ENCODE measurements around the gene IFITM10. TPM values are rescaled to one million over a fixed set of nuclear protein-coding genes. Genes with fewer than 3 reads are reported as not detected.

IFITM10 gene
- total and polyA plus RNA-seq, 10 of the 15 experiments (the other 5 are each of a cell fraction or from before 2014, with no cell fraction given): 0.04 to 0.27 TPM; not detected in 8

DNA sequence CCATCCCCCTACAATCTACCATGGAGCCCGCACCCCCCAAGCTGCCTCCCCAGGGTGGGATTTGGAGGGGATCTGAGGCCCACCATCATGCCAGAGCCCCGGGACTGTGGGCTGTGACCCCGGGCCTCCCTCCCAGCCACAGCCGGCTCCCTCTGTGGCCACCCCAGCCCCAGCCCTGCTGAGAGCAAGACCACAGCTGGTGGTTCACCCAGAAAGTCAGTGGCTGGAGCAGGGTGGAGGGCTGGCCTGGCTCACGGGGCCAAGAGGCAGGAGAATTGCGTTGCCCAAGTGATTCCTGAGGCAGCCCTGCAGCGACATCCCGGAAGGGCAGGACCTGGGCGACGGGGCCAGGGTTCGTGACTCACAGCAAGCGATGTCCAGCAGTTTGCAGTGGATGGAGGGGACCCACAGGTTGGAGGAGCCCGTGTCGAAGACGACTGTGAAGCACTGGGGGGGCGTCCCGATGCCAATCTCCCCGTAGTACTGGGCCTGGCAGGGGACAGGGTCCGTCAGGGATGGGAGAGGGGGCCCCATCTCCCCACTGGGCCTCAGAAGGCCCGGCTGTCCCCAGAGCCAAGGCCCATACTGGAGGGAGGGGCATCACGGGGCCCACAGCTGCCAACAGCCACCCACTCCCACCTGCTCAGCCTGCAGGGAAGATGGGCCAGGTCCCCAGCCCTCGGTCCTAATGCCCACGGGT is 8.9 kb upstream of the IFITM10 start:
- intact Hi-C loops (cut with micrococcal nuclease; ENCODE audit: unreplicated experiment): no loop called here
- H3K79me2 ChIP-seq (ENCODE audit: control insufficient read depth, insufficient read depth, low read length): peaks cover 2% of the 10 kb centered on the region

More for the DNA sequence above, 8.9 kb upstream of the IFITM10 start:
- Histone ChIP-seq H3K36me3 (ENCODE audit: control insufficient read depth in 2 of 2, insufficient read depth in 2 of 2, low read length in 1 of 2) (no peaks in the 10 kb centered on the region), H3K4me3 (no peak overlapping the region), H3K27ac (ENCODE audit: control insufficient read depth, insufficient read depth) (no peak overlapping the region), H3K27me3 (replicated peaks in 1 of 2; ENCODE audit: control insufficient read depth in 2 of 2, insufficient read depth in 2 of 2, low read length in 1 of 2) (no peaks in the 10 kb centered on the region), H3K9ac (ENCODE audit: control insufficient read depth, insufficient read depth, low read length) (no peak overlapping the region), H3K9me3 (replicated peaks; ENCODE audit: control insufficient read depth, insufficient read depth, low read length) (no peaks in the 10 kb centered on the region), H2AFZ (ENCODE audit: control insufficient read depth, low read depth, low read length) (no peak overlapping the region), H4K20me1 (ENCODE audit: control insufficient read depth, insufficient read depth) (no peaks in the 10 kb centered on the region; the same call in 1 of the 2 replicates), H3K4me2 (ENCODE audit: control insufficient read depth, insufficient read depth) (no peak overlapping the region), H3K4me1 (ENCODE audit: control insufficient read depth, insufficient read depth, low read length) (peaks cover 10% of the 10 kb centered on the region)
- TF ChIP-seq, protein P1, sequence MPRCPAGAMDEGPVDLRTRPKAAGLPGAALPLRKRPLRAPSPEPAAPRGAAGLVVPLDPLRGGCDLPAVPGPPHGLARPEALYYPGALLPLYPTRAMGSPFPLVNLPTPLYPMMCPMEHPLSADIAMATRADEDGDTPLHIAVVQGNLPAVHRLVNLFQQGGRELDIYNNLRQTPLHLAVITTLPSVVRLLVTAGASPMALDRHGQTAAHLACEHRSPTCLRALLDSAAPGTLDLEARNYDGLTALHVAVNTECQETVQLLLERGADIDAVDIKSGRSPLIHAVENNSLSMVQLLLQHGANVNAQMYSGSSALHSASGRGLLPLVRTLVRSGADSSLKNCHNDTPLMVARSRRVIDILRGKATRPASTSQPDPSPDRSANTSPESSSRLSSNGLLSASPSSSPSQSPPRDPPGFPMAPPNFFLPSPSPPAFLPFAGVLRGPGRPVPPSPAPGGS (IDR thresholded peaks at IDR 0.05; ENCODE audit: borderline replicate concordance, insufficient read depth, low read depth, low read length, poor library complexity, severe bottlenecking): peak; percentile 66
- TF ChIP-seq, protein P2, sequence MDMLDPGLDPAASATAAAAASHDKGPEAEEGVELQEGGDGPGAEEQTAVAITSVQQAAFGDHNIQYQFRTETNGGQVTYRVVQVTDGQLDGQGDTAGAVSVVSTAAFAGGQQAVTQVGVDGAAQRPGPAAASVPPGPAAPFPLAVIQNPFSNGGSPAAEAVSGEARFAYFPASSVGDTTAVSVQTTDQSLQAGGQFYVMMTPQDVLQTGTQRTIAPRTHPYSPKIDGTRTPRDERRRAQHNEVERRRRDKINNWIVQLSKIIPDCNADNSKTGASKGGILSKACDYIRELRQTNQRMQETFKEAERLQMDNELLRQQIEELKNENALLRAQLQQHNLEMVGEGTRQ (IDR thresholded peaks at IDR 0.05; ENCODE audit: borderline replicate concordance, low read depth, low read length): no peak
- 81% methylated on average over 22 of the region's 23 CpGs for WGBS (ENCODE audit: insufficient coverage, insufficient replicate concordance, low lambda C conversion rate, missing lambda C conversion rate)
- no TSS peak for BruUV-seq (replicated peaks)
- FAIRE-seq: no peak
- DNase-seq (ENCODE audit: low read depth, low spot score): no peak
- ChIA-PET RAD21 (ENCODE audit: unreplicated experiment) (no interaction called here), CTCF (no interaction called here), POLR2A (no interaction called here), SMC1A (ENCODE audit: uncharacterized antibody, unreplicated experiment) (no interaction called here)
- no peak for ATAC-seq
- in situ Hi-C loops (cut with MboI): no loop called here

All from GM12878 (cell line).